Liver (tissue), 9 donors: ENCODE measurements around the gene DDX19B. TPM values are rescaled to one million over a fixed set of nuclear protein-coding genes. Genes with fewer than 3 reads are reported as not detected.

Experiments
- DNase-seq: peaks from one replicate; pipeline ENCODE4 v3.0.0-alpha.2; 2017; ENCODE audit warnings: low spot score
- H3K27ac ChIP-seq, 2 donors: one replicate each; pipeline ENCODE4 v1.7.0; 2013; ENCODE audit warnings: inconsistent platforms in 2 of 2, low read length in 2 of 2, control low read depth in 1 of 2, low read depth in 1 of 2, mild to moderate bottlenecking in 1 of 2
- H3K27me3 ChIP-seq, 4 donors: one replicate each; pipeline versions ENCODE4 v1.6.1 to v1.7.0; 2013; ENCODE audit warnings: low read length in 3 of 4, inconsistent platforms in 1 of 4, mild to moderate bottlenecking in 1 of 4, moderate library complexity in 1 of 4; ENCODE audit not compliant: control insufficient read depth in 4 of 4, insufficient read depth in 4 of 4
- H3K36me3 ChIP-seq, 4 donors: one replicate each; pipeline versions ENCODE4 v1.6.1 to v1.7.0; 2013; ENCODE audit warnings: low read length in 3 of 4, mild to moderate bottlenecking in 3 of 4, low read depth in 1 of 4, moderate library complexity in 1 of 4; ENCODE audit not compliant: control insufficient read depth in 4 of 4, insufficient read depth in 3 of 4
- H3K4me1 ChIP-seq, 4 donors: one replicate each; pipeline versions ENCODE4 v1.6.1 to v1.7.0; 2013; ENCODE audit warnings: low read length in 3 of 4, mild to moderate bottlenecking in 3 of 4, moderate library complexity in 1 of 4; ENCODE audit not compliant: control insufficient read depth in 4 of 4, insufficient read depth in 4 of 4
- H3K4me3 ChIP-seq, 3 donors: one replicate each; pipeline versions ENCODE4 v1.6.1 to v1.7.0; 2013; ENCODE audit warnings: low read length in 3 of 3, control low read depth in 1 of 3, low read depth in 1 of 3, mild to moderate bottlenecking in 1 of 3
- H3K9ac ChIP-seq, 2 donors: one replicate each; pipeline ENCODE4 v1.7.0; 2013; ENCODE audit warnings: low read length in 2 of 2, mild to moderate bottlenecking in 2 of 2, moderate library complexity in 2 of 2, control low read depth in 1 of 2, low read depth in 1 of 2
- H3K9me3 ChIP-seq, 4 donors: one replicate each; pipeline versions ENCODE4 v1.6.1 to v1.7.0; 2013; ENCODE audit warnings: low read length in 3 of 4; ENCODE audit not compliant: control insufficient read depth in 4 of 4
- EGR1 ChIP-seq, 2 donors: IDR thresholded peaks; 2 replicates each; pipeline ENCODE4 v1.6.1; 2016 to 2018; ENCODE audit warnings: antibody characterized with exemption in 2 of 2, low read depth in 2 of 2
- FOXA1 ChIP-seq: IDR thresholded peaks from 2 replicates; pipeline ENCODE4 v1.6.1; 2016; ENCODE audit warnings: antibody characterized with exemption
- GABPA ChIP-seq, 2 donors: IDR thresholded peaks in 1 of 2; conservative IDR thresholded peaks in 1 of 2; 2 replicates each; pipeline ENCODE4 v1.6.1; 2016; ENCODE audit warnings: antibody characterized with exemption in 2 of 2, mild to moderate bottlenecking in 1 of 2, moderate library complexity in 1 of 2
- HNF4A ChIP-seq, 2 donors: conservative IDR thresholded peaks; 2 replicates each; pipeline ENCODE4 v1.6.1; 2016; ENCODE audit warnings: antibody characterized with exemption in 2 of 2, mild to moderate bottlenecking in 2 of 2
- HNF4G ChIP-seq: IDR thresholded peaks from 2 replicates; pipeline ENCODE4 v1.6.1; 2016; ENCODE audit warnings: antibody characterized with exemption
- JUND ChIP-seq, 2 donors: IDR thresholded peaks; 2 replicates each; pipeline ENCODE4 v1.6.1; 2016; ENCODE audit warnings: antibody characterized with exemption in 2 of 2
- NR2F2 ChIP-seq: IDR thresholded peaks from 2 replicates; pipeline ENCODE4 v1.6.1; 2016; ENCODE audit warnings: antibody characterized with exemption
- RAD21 ChIP-seq, 2 donors: IDR thresholded peaks; 2 replicates each; pipeline ENCODE4 v1.6.1; 2016; ENCODE audit warnings: antibody characterized with exemption in 2 of 2, mild to moderate bottlenecking in 2 of 2
- TAF1 ChIP-seq: conservative IDR thresholded peaks from 2 replicates; pipeline ENCODE4 v1.6.1; 2016; ENCODE audit warnings: antibody characterized with exemption, mild to moderate bottlenecking
- YY1 ChIP-seq: IDR thresholded peaks from 2 replicates; pipeline ENCODE4 v1.6.1; 2016; ENCODE audit warnings: antibody characterized with exemption, mild to moderate bottlenecking
- WGBS: extraction: QIAGEN DNeasy Blood & Tissue Kit; methylation state at CpG from one replicate; pipeline ENCODE4 v1.1.7; 2013; 5-methylcytosine and 5-hydroxymethylcytosine counted together
- polyA plus RNA-seq, 2 donors: library from polyadenylated mRNA; stranded (reverse) in 1 of 2; unstranded in 1 of 2; fragments of 200-250 nt in 1 of 2; fragments of >200 nt in 1 of 2; fragmentation: Nextera tagmentation in 1 of 2; extraction: Ambion mirVana in 1 of 2; gene quantifications; one replicate each; pipeline versions ENCODE4 v1.2.1 to v1.2.3, GENCODE V29; 2013 to 2015
- total RNA-seq, 2 donors: library from RNA; depleted of rRNA; stranded (reverse); fragments of >200 nt; gene quantifications; one replicate each; pipeline ENCODE4 v1.2.3, GENCODE V29; 2014
- TF ChIP-seq, protein P1 (sequence below): IDR thresholded peaks from 2 replicates; pipeline ENCODE4 v1.6.1; 2016; ENCODE audit warnings: antibody characterized with exemption
- TF ChIP-seq, protein P2 (sequence below): IDR thresholded peaks from 2 replicates; pipeline ENCODE4 v1.6.1; 2016; ENCODE audit warnings: antibody characterized with exemption
- TF ChIP-seq, protein P3 (sequence below): IDR thresholded peaks from 2 replicates; pipeline ENCODE4 v1.6.1; 2016; ENCODE audit warnings: antibody characterized with exemption
- TF ChIP-seq, protein P4 (sequence below): IDR thresholded peaks from 2 replicates; pipeline ENCODE4 v1.6.1; 2016; ENCODE audit warnings: antibody characterized with exemption, mild to moderate bottlenecking
- donor health status: healthy.
- donor health status: healthy.
- donor health status: healthy.
- donor health status: healthy.
- donor health status: healthy.

DDX19B gene
- total and polyA plus RNA-seq, 4 donors, result 11.3 to 21.4 (median 16.5) TPM

DNA sequence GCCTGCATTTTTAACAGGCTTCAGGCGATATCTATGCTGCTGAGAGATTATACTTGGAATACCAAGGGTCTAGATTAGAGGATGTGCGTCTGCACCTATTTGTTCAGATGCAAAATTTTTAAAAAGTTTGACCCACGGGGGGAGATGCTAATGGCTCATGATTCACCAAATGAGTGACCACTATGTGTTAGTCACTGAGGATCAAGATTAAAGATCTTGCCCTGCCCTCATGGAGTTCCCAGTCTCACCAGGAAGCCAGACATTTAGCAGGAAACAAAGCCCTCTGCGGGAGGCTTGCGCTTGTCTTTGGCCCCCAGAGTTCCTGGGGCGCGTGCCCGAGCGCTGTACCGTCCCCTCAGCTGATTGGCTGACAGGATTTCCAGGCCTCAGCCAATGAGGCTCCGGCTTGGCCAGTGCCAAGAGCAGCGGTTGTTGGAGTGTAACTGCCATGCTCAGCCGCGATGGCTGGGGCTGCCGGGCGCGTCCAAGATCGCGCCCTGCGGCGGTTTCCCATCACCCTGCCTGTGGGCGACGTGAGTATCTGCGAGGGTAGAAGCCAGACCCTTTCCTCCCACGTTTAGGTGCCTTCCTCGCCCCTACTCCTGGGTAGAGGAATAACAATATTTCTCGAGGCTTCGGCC lies 4.5 kb upstream of the DDX19B start:
- no peak overlapping the region for H3K4me3 ChIP-seq
- H3K9me3 ChIP-seq, result no peaks in the 10 kb centered on the region
- 95% methylated on average over 28 of the region's 28 CpGs for WGBS
- no peaks in the 10 kb centered on the region for H3K36me3 ChIP-seq
- DNase-seq, result no peak
- H3K27me3 ChIP-seq, result no peaks in the 10 kb centered on the region
- H3K9ac ChIP-seq, result no peak overlapping the region
- TF ChIP-seq HNF4A (conservative IDR thresholded peaks at IDR 0.05), result no peak
- no peak for TF ChIP-seq FOXA1
- no peak for TF ChIP-seq HNF4G
- TF ChIP-seq, protein P1, sequence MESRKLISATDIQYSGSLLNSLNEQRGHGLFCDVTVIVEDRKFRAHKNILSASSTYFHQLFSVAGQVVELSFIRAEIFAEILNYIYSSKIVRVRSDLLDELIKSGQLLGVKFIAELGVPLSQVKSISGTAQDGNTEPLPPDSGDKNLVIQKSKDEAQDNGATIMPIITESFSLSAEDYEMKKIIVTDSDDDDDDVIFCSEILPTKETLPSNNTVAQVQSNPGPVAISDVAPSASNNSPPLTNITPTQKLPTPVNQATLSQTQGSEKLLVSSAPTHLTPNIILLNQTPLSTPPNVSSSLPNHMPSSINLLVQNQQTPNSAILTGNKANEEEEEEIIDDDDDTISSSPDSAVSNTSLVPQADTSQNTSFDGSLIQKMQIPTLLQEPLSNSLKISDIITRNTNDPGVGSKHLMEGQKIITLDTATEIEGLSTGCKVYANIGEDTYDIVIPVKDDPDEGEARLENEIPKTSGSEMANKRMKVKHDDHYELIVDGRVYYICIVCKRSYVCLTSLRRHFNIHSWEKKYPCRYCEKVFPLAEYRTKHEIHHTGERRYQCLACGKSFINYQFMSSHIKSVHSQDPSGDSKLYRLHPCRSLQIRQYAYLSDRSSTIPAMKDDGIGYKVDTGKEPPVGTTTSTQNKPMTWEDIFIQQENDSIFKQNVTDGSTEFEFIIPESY, result no peak
- no peak for TF ChIP-seq GABPA (IDR thresholded peaks at IDR 0.05 in 1 of 2, conservative IDR thresholded peaks at IDR 0.05 in 1 of 2)
- no peak for TF ChIP-seq JUND (IDR thresholded peaks at IDR 0.05)
- TF ChIP-seq EGR1 (IDR thresholded peaks at IDR 0.05; ENCODE audit: low read depth in 2 of 2), result no peak
- no peak for TF ChIP-seq YY1
- TF ChIP-seq RAD21 (IDR thresholded peaks at IDR 0.05), result no peak
- TF ChIP-seq, protein P2, sequence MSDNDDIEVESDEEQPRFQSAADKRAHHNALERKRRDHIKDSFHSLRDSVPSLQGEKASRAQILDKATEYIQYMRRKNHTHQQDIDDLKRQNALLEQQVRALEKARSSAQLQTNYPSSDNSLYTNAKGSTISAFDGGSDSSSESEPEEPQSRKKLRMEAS, result no peak
- TF ChIP-seq TAF1, result no peak
- TF ChIP-seq, protein P3, sequence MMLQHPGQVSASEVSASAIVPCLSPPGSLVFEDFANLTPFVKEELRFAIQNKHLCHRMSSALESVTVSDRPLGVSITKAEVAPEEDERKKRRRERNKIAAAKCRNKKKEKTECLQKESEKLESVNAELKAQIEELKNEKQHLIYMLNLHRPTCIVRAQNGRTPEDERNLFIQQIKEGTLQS, result no peak
- TF ChIP-seq NR2F2, result no peak
- TF ChIP-seq, protein P4, sequence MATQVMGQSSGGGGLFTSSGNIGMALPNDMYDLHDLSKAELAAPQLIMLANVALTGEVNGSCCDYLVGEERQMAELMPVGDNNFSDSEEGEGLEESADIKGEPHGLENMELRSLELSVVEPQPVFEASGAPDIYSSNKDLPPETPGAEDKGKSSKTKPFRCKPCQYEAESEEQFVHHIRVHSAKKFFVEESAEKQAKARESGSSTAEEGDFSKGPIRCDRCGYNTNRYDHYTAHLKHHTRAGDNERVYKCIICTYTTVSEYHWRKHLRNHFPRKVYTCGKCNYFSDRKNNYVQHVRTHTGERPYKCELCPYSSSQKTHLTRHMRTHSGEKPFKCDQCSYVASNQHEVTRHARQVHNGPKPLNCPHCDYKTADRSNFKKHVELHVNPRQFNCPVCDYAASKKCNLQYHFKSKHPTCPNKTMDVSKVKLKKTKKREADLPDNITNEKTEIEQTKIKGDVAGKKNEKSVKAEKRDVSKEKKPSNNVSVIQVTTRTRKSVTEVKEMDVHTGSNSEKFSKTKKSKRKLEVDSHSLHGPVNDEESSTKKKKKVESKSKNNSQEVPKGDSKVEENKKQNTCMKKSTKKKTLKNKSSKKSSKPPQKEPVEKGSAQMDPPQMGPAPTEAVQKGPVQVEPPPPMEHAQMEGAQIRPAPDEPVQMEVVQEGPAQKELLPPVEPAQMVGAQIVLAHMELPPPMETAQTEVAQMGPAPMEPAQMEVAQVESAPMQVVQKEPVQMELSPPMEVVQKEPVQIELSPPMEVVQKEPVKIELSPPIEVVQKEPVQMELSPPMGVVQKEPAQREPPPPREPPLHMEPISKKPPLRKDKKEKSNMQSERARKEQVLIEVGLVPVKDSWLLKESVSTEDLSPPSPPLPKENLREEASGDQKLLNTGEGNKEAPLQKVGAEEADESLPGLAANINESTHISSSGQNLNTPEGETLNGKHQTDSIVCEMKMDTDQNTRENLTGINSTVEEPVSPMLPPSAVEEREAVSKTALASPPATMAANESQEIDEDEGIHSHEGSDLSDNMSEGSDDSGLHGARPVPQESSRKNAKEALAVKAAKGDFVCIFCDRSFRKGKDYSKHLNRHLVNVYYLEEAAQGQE, result no peak
- peaks cover 3 to 6% (median 3%) of the 10 kb centered on the region in 4 donors for H3K4me1 ChIP-seq
- no peak overlapping the region for H3K27ac ChIP-seq

DNA sequence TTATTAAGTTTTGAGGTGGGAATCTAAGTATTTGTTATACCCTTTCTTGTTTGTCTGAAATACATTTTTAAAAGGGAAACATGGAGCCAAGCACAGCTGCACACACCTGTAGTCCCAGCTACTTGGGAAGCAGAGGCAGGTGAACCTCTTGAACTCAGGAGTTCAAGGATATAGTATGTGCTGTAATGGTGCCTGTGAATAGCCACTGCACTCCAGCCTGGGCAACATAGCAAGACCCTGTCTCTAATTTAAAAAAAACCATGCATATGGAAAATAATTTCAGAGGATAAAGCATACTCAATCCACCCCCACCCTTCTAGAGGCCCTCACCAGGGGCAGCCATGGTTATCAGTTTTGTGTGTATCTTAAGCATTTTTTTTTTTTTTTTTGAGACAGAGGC lies 3.4 kb upstream of the DDX19B start:
- Histone ChIP-seq H3K27me3 (no peaks in the 10 kb centered on the region), H3K9ac (no peak overlapping the region), H3K9me3 (no peaks in the 10 kb centered on the region), H3K4me1 (peaks cover 3 to 11% (median 3%) of the 10 kb centered on the region in 4 donors), H3K27ac (no peak overlapping the region), H3K4me3 (no peak overlapping the region), H3K36me3 (peaks cover 0 to under 1% (median 0%) of the 10 kb centered on the region in 4 donors)
- TF ChIP-seq YY1, result no peak
- no peak for TF ChIP-seq JUND (IDR thresholded peaks at IDR 0.05)
- no peak for TF ChIP-seq HNF4A (conservative IDR thresholded peaks at IDR 0.05)
- TF ChIP-seq, protein P4, result no peak
- TF ChIP-seq FOXA1, result no peak
- no peak for DNase-seq
